GM12865 (cell line): Measurements from ENCODE around the gene ZNF791.
A peak's percentile ranks its signal among the peaks of the same experiment; 100 is the strongest.
"Not testable (repeated sequence)": the region's sequence is repeated elsewhere in the genome, so short reads cannot be mapped to it uniquely, and the experiment has no call there.

Experiments
- DNase-seq: peaks from one replicate; pipeline ENCODE4 v3.0.0; 2010; ENCODE audit warnings: low read depth
- H3K4me3 ChIP-seq: 2 replicates; pipeline ENCODE4 v1.5.1; 2011; ENCODE audit warnings: mild to moderate bottlenecking, low read depth, low read length, control low read depth
- CTCF ChIP-seq: IDR thresholded peaks from 2 replicates; pipeline ENCODE4 v1.5.1; 2011; ENCODE audit warnings: low read length, control low read depth, low read depth, inconsistent platforms; ENCODE audit not compliant: insufficient read depth; ENCODE audit errors: missing control alignments

ZNF791 gene

DNA sequence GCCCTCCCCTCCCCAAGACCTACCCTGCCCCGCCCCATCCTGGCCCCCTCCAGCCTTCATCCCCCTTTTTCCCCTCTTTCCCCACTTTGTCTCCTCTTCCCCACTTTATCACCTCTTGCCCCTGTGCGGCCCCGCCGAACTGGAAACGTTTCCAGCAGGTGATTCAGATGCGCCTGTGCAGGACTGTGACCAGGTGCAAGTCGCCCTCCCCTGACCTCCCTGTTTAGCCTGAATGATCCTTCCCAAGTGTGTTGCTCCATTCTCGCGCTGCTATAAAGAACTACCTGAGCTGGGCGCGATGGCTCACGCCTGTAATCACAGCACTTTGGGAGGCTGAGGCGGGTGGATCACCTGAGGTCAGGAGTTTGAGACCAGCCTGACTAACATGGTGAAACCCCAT is 25.9 kb downstream of the ZNF791 start:
- no peak overlapping the region for H3K4me3 ChIP-seq
- TF ChIP-seq CTCF: no peak
- DNase-seq: no peak

- no peak for DNase-seq
- no peak overlapping the region for H3K4me3 ChIP-seq
- TF ChIP-seq CTCF: no peak
Measured at GRCh38 chr19:12638611-12639182, 28.0 kb downstream of the ZNF791 start.

- peak; percentile 64 for DNase-seq
- TF ChIP-seq CTCF: peak; percentile 27
- H3K4me3 ChIP-seq: no peak overlapping the region
Measured at GRCh38 chr19:12639901-12640613, 29.3 kb downstream of the ZNF791 start.

DNA sequence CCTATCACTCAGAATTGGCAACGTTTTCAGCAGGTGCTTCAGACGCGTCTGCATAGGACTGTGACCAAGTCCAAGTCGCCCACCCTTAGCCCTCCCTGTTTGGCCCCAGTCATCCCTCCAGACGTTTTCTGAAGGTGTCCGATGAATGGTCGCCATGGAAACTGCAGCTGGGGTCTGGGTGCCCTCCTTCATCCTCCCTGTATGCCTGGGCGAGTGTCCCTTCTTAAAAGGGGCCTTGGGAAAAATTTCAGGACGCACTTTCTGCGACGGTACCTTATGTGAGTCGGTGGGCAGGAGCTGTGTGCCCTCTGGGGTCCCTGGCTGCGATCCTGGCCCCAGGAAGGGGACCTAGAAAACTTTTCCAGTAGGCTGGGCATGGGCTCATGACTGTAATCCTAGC is 30.7 kb downstream of the ZNF791 start:
- TF ChIP-seq CTCF: no peak
- DNase-seq: no peak
- H3K4me3 ChIP-seq: no peak overlapping the region

DNA sequence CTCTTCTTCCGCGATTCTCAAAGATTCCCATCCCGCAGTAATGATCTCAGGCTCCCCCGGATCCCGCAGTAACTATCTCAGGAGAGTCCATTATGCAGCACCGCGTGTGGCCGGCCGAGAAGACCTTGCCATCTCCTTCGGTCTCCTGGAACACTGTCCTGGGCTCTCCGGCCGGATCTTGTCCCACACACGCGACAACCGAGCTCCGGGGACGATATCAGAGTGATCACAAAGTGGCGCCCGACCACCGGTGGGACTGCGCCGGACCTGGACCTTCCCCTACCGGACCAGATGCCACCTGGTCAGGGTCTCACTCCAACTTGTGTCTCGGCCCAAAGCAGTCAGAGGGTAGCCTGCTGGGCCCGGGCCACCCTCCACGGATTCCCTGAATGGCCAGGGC is 31.8 kb downstream of the ZNF791 start:
- no peak overlapping the region for H3K4me3 ChIP-seq
- no peak for TF ChIP-seq CTCF
- DNase-seq: no peak

DNA sequence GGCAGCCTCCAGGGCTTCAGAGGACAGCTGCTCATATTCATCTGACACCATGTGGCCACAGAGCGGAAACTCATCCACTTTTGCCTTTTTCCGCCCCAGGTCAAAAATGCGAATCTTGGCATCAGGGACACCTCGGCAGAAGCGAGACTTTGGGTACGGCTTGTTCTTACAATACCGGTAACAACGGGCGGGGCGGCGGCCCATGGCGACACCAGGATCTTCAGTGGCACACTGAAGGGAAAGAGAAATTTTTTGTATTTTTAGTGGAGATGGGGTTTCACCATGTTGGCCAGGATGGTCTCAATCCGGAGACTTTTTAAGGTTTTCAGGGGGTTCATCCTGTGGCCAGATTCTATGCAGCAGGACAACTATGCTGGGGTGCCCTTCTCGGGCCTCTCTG is 33.0 kb downstream of the ZNF791 start:
- DNase-seq, H3K4me3 ChIP-seq: not testable (repeated sequence)

DNA sequence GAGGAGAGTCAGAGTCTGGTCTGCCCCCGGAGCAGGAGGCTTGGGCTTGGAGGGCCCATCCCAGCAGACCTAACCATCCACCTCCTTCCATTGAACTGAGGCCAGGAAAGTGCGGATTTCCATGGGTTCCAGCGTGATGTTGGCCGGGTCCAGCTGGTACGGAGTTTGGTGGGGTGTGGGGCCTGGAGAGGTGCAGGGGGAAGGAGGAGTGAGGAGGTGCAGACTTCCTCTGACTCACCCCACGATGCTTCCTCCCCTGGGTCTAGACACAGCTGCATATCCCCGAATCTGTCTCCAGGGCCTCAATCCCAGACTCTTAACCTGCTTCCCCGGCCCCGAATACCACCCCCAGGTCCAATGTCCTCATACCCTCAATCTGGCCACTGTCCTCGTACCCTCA is 35.8 kb downstream of the ZNF791 start:
- TF ChIP-seq CTCF: no peak
- no peak overlapping the region for H3K4me3 ChIP-seq
- no peak for DNase-seq
